ENCODE data around the gene TMEM120B.
"Not testable (repeated sequence)": the region's sequence is repeated elsewhere in the genome, so short reads cannot be mapped to it uniquely, and the experiment has no call there.

Gene TMEM120B

GRCh38 chr12:121788176-121788818 is 75.7 kb downstream of the TMEM120B start:
- Mint-ChIP-seq H3K4me3 (peak overlapping the region; percentile 96), H3K36me3 (peaks cover 20% of the 10 kb centered on the region), H3K9me3 (no peaks in the 10 kb centered on the region), H3K27ac (peak overlapping the region; percentile 82), H3K4me1 (peaks cover 81% of the 10 kb centered on the region), H3K27me3 (no peaks in the 10 kb centered on the region)

GRCh38 chr12:121789233-121789781 is 76.8 kb downstream of the TMEM120B start:
- H3K27me3 Mint-ChIP-seq, result no peaks in the 10 kb centered on the region
- peak overlapping the region; percentile 99 for H3K27ac Mint-ChIP-seq
- H3K9me3 Mint-ChIP-seq, result no peaks in the 10 kb centered on the region
- H3K4me1 Mint-ChIP-seq, result peaks cover 76% of the 10 kb centered on the region
- peaks cover 17% of the 10 kb centered on the region for H3K36me3 Mint-ChIP-seq
- H3K4me3 Mint-ChIP-seq, result peak overlapping the region; percentile 96

- Mint-ChIP-seq H3K4me1 (peaks cover 76% of the 10 kb centered on the region), H3K36me3 (peaks cover 14% of the 10 kb centered on the region), H3K27me3 (no peaks in the 10 kb centered on the region), H3K9me3 (no peaks in the 10 kb centered on the region), H3K4me3 (peak overlapping the region; percentile 96), H3K27ac (peak overlapping the region; percentile 99)
Measured at GRCh38 chr12:121789800-121790728, 77.5 kb downstream of the TMEM120B start.

GRCh38 chr12:121790785-121791184 is 78.2 kb downstream of the TMEM120B start:
- H3K36me3 Mint-ChIP-seq, result peaks cover 14% of the 10 kb centered on the region
- peak overlapping the region; percentile 96 for H3K4me3 Mint-ChIP-seq
- H3K9me3 Mint-ChIP-seq, H3K27me3 Mint-ChIP-seq: not testable (repeated sequence)
- peaks cover 76% of the 10 kb centered on the region for H3K4me1 Mint-ChIP-seq
- peak overlapping the region; percentile 99 for H3K27ac Mint-ChIP-seq

GRCh38 chr12:121791671-121792551 is 79.4 kb downstream of the TMEM120B start:
- peaks cover 12% of the 10 kb centered on the region for H3K36me3 Mint-ChIP-seq

GRCh38 chr12:121792607-121793439 is 80.3 kb downstream of the TMEM120B start:
- H3K27me3 Mint-ChIP-seq, result no peaks in the 10 kb centered on the region
- H3K4me1 Mint-ChIP-seq, result peaks cover 65% of the 10 kb centered on the region
- peak overlapping the region; percentile 96 for H3K4me3 Mint-ChIP-seq
- H3K36me3 Mint-ChIP-seq, result peaks cover 10% of the 10 kb centered on the region
- H3K9me3 Mint-ChIP-seq, result no peaks in the 10 kb centered on the region
- H3K27ac Mint-ChIP-seq, result peak overlapping the region; percentile 85

More at GRCh38 chr12:121791671-121792551, 79.4 kb downstream of the TMEM120B start:
- Mint-ChIP-seq H3K4me3 (peak overlapping the region; percentile 96), H3K4me1 (peaks cover 68% of the 10 kb centered on the region), H3K27ac (peak overlapping the region; percentile 85), H3K27me3 (no peaks in the 10 kb centered on the region), H3K9me3 (no peaks in the 10 kb centered on the region)

GRCh38 chr12:121793440-121793837 is 80.9 kb downstream of the TMEM120B start, which contains the start of gene RHOF:
Gene RHOF, minus strand, starts transcription at chr12:121793688. Its CDS starts 55 bp downstream, at chr12:121793633.
- peaks cover 63% of the 10 kb centered on the region for H3K4me1 Mint-ChIP-seq
- no peaks in the 10 kb centered on the region for H3K9me3 Mint-ChIP-seq

GRCh38 chr12:121793838-121794533 is 81.4 kb downstream of the TMEM120B start:
- peaks cover 63% of the 10 kb centered on the region for H3K4me1 Mint-ChIP-seq

More at GRCh38 chr12:121793440-121793837, 80.9 kb downstream of the TMEM120B start, which contains the start of gene RHOF:
- Mint-ChIP-seq H3K27ac (peak within 1 kb of the TSS; percentile 93), H3K4me3 (peak within 1 kb of the TSS; percentile 96), H3K36me3 (peaks cover 10% of the 10 kb centered on the region), H3K27me3 (no peaks in the 10 kb centered on the region)

GRCh38 chr12:121794534-121795033 is 82.0 kb downstream of the TMEM120B start:
- Mint-ChIP-seq H3K9me3 (no peaks in the 10 kb centered on the region), H3K27me3 (no peaks in the 10 kb centered on the region), H3K4me3 (peak overlapping the region; percentile 83), H3K27ac (peak overlapping the region; percentile 93), H3K4me1 (peaks cover 63% of the 10 kb centered on the region), H3K36me3 (peaks cover 10% of the 10 kb centered on the region)

More at GRCh38 chr12:121793838-121794533, 81.4 kb downstream of the TMEM120B start:
- peak overlapping the region; percentile 83 for H3K4me3 Mint-ChIP-seq
- peaks cover 10% of the 10 kb centered on the region for H3K36me3 Mint-ChIP-seq
- no peaks in the 10 kb centered on the region for H3K27me3 Mint-ChIP-seq
- H3K27ac Mint-ChIP-seq, result peak overlapping the region; percentile 93
- H3K9me3 Mint-ChIP-seq, result no peaks in the 10 kb centered on the region

GRCh38 chr12:121795034-121795968 is 82.7 kb downstream of the TMEM120B start:
- peak overlapping the region; percentile 83 for H3K27ac Mint-ChIP-seq
- H3K4me1 Mint-ChIP-seq, result peaks cover 56% of the 10 kb centered on the region
- no peaks in the 10 kb centered on the region for H3K9me3 Mint-ChIP-seq
- no peaks in the 10 kb centered on the region for H3K27me3 Mint-ChIP-seq
- peaks cover 7% of the 10 kb centered on the region for H3K36me3 Mint-ChIP-seq
- peak overlapping the region; percentile 83 for H3K4me3 Mint-ChIP-seq

- H3K9me3 Mint-ChIP-seq, result no peaks in the 10 kb centered on the region
- peak overlapping the region; percentile 67 for H3K4me3 Mint-ChIP-seq
- H3K4me1 Mint-ChIP-seq, result peaks cover 43% of the 10 kb centered on the region
- H3K36me3 Mint-ChIP-seq, result no peaks in the 10 kb centered on the region
- no peaks in the 10 kb centered on the region for H3K27me3 Mint-ChIP-seq
- H3K27ac Mint-ChIP-seq, result peak overlapping the region; percentile 90
Measured at GRCh38 chr12:121796855-121797751, 84.6 kb downstream of the TMEM120B start.
